ENCODE measurements around the gene CD44. TPM values are rescaled to one million over a fixed set of nuclear protein-coding genes. Genes with fewer than 3 reads are reported as not detected.

CD44 gene
- total and polyA plus RNA-seq, 4 donors: 28.9 to 72.2 (median 54.1) TPM

- H3K4me1 ChIP-seq (ENCODE audit: control insufficient read depth, insufficient read depth, low read length): no peaks in the 10 kb centered on the region
- DNase-seq (ENCODE audit: low read depth in 4 of 6, low spot score in 6 of 6): no peak
- H3K4me3 ChIP-seq (ENCODE audit: low read depth, low read length): no peak overlapping the region
- no peaks in the 10 kb centered on the region for H3K9me3 ChIP-seq (ENCODE audit: control insufficient read depth, insufficient read depth, low read length)
- no peak overlapping the region for H3K27ac ChIP-seq (ENCODE audit: low read depth, low read length)
- no peaks in the 10 kb centered on the region for H3K36me3 ChIP-seq (ENCODE audit: control insufficient read depth, insufficient read depth, low read length)
- H3K27me3 ChIP-seq (ENCODE audit: control insufficient read depth, insufficient read depth, low read length): no peaks in the 10 kb centered on the region
- 67% methylated on average over 1 of the region's 1 CpG for WGBS (ENCODE audit: insufficient coverage)
Observed at GRCh38 chr11:35230388-35230787, 91.4 kb downstream of the CD44 start.

GRCh38 chr11:35231076-35231860, 92.3 kb downstream of the CD44 start:
- DNase-seq (ENCODE audit: low read depth in 4 of 6, low spot score in 6 of 6): no peak
- Histone ChIP-seq H3K4me3 (ENCODE audit: low read depth, low read length) (no peak overlapping the region), H3K9me3 (ENCODE audit: control insufficient read depth, insufficient read depth, low read length) (no peaks in the 10 kb centered on the region), H3K36me3 (ENCODE audit: control insufficient read depth, insufficient read depth, low read length) (no peaks in the 10 kb centered on the region), H3K27ac (ENCODE audit: low read depth, low read length) (no peak overlapping the region), H3K4me1 (ENCODE audit: control insufficient read depth, insufficient read depth, low read length) (no peaks in the 10 kb centered on the region), H3K27me3 (ENCODE audit: control insufficient read depth, insufficient read depth, low read length) (no peaks in the 10 kb centered on the region)
- WGBS (ENCODE audit: insufficient coverage): no CpG with 5 or more reads among the region's 5 CpGs

- no peak overlapping the region for H3K27ac ChIP-seq (ENCODE audit: low read depth, low read length)
- no peaks in the 10 kb centered on the region for H3K36me3 ChIP-seq (ENCODE audit: control insufficient read depth, insufficient read depth, low read length)
- no peak overlapping the region for H3K4me3 ChIP-seq (ENCODE audit: low read depth, low read length)
- DNase-seq (ENCODE audit: low read depth in 4 of 6, low spot score in 6 of 6): no peak
- no peaks in the 10 kb centered on the region for H3K4me1 ChIP-seq (ENCODE audit: control insufficient read depth, insufficient read depth, low read length)
- no peaks in the 10 kb centered on the region for H3K9me3 ChIP-seq (ENCODE audit: control insufficient read depth, insufficient read depth, low read length)
- no peaks in the 10 kb centered on the region for H3K27me3 ChIP-seq (ENCODE audit: control insufficient read depth, insufficient read depth, low read length)
- no CpG with 5 or more reads among the region's 4 CpGs for WGBS (ENCODE audit: insufficient coverage)
Observed at GRCh38 chr11:35232891-35233330, 93.9 kb downstream of the CD44 start.

GRCh38 chr11:35233518-35233917, 94.5 kb downstream of the CD44 start:
- H3K27me3 ChIP-seq (ENCODE audit: control insufficient read depth, insufficient read depth, low read length): no peaks in the 10 kb centered on the region
- H3K36me3 ChIP-seq (ENCODE audit: control insufficient read depth, insufficient read depth, low read length): no peaks in the 10 kb centered on the region
- H3K4me3 ChIP-seq (ENCODE audit: low read depth, low read length): no peak overlapping the region
- no peaks in the 10 kb centered on the region for H3K4me1 ChIP-seq (ENCODE audit: control insufficient read depth, insufficient read depth, low read length)
- no peaks in the 10 kb centered on the region for H3K9me3 ChIP-seq (ENCODE audit: control insufficient read depth, insufficient read depth, low read length)
- no CpG with 5 or more reads among the region's 1 CpG for WGBS (ENCODE audit: insufficient coverage)
- DNase-seq (ENCODE audit: low read depth in 4 of 6, low spot score in 6 of 6): peak in 1 of 6 donors; percentile 51
- no peak overlapping the region for H3K27ac ChIP-seq (ENCODE audit: low read depth, low read length)

- no peak for DNase-seq (ENCODE audit: low read depth in 4 of 6, low spot score in 6 of 6)
- Histone ChIP-seq H3K36me3 (ENCODE audit: control insufficient read depth, insufficient read depth, low read length) (no peaks in the 10 kb centered on the region), H3K27ac (ENCODE audit: low read depth, low read length) (no peak overlapping the region), H3K4me1 (ENCODE audit: control insufficient read depth, insufficient read depth, low read length) (no peaks in the 10 kb centered on the region), H3K4me3 (ENCODE audit: low read depth, low read length) (no peak overlapping the region), H3K9me3 (ENCODE audit: control insufficient read depth, insufficient read depth, low read length) (no peaks in the 10 kb centered on the region), H3K27me3 (ENCODE audit: control insufficient read depth, insufficient read depth, low read length) (no peaks in the 10 kb centered on the region)
- no CpG with 5 or more reads among the region's 3 CpGs for WGBS (ENCODE audit: insufficient coverage)
Observed at GRCh38 chr11:35234460-35235156, 95.6 kb downstream of the CD44 start.

- DNase-seq (ENCODE audit: low read depth in 4 of 6, low spot score in 6 of 6): no peak
- H3K36me3 ChIP-seq (ENCODE audit: control insufficient read depth, insufficient read depth, low read length): no peaks in the 10 kb centered on the region
- no peak overlapping the region for H3K4me3 ChIP-seq (ENCODE audit: low read depth, low read length)
- H3K27ac ChIP-seq (ENCODE audit: low read depth, low read length): no peak overlapping the region
- no peaks in the 10 kb centered on the region for H3K9me3 ChIP-seq (ENCODE audit: control insufficient read depth, insufficient read depth, low read length)
- H3K4me1 ChIP-seq (ENCODE audit: control insufficient read depth, insufficient read depth, low read length): no peaks in the 10 kb centered on the region
- WGBS (ENCODE audit: insufficient coverage): no CpG with 5 or more reads among the region's 2 CpGs
- no peaks in the 10 kb centered on the region for H3K27me3 ChIP-seq (ENCODE audit: control insufficient read depth, insufficient read depth, low read length)
Observed at GRCh38 chr11:35235157-35235468, 96.1 kb downstream of the CD44 start.

- no peaks in the 10 kb centered on the region for H3K27me3 ChIP-seq (ENCODE audit: control insufficient read depth, insufficient read depth, low read length)
- H3K9me3 ChIP-seq (ENCODE audit: control insufficient read depth, insufficient read depth, low read length): no peaks in the 10 kb centered on the region
- WGBS (ENCODE audit: insufficient coverage): no CpG with 5 or more reads among the region's 1 CpG
- DNase-seq (ENCODE audit: low read depth in 4 of 6, low spot score in 6 of 6): no peak
- H3K27ac ChIP-seq (ENCODE audit: low read depth, low read length): no peak overlapping the region
- H3K4me3 ChIP-seq (ENCODE audit: low read depth, low read length): no peak overlapping the region
- no peaks in the 10 kb centered on the region for H3K36me3 ChIP-seq (ENCODE audit: control insufficient read depth, insufficient read depth, low read length)
- no peaks in the 10 kb centered on the region for H3K4me1 ChIP-seq (ENCODE audit: control insufficient read depth, insufficient read depth, low read length)
Observed at GRCh38 chr11:35235498-35235897, 96.5 kb downstream of the CD44 start.

- no peak overlapping the region for H3K27ac ChIP-seq (ENCODE audit: low read depth, low read length)
- DNase-seq (ENCODE audit: low read depth in 4 of 6, low spot score in 6 of 6): no peak
- whole genome bisulfite sequencing (ENCODE audit: insufficient coverage): 84% methylated on average over 2 of the region's 4 CpGs
- H3K9me3 ChIP-seq (ENCODE audit: control insufficient read depth, insufficient read depth, low read length): no peaks in the 10 kb centered on the region
- no peaks in the 10 kb centered on the region for H3K36me3 ChIP-seq (ENCODE audit: control insufficient read depth, insufficient read depth, low read length)
- H3K4me1 ChIP-seq (ENCODE audit: control insufficient read depth, insufficient read depth, low read length): no peaks in the 10 kb centered on the region
- H3K4me3 ChIP-seq (ENCODE audit: low read depth, low read length): no peak overlapping the region
- no peaks in the 10 kb centered on the region for H3K27me3 ChIP-seq (ENCODE audit: control insufficient read depth, insufficient read depth, low read length)
Observed at GRCh38 chr11:35235936-35236666, 97.1 kb downstream of the CD44 start.

GRCh38 chr11:35236667-35237003, 97.7 kb downstream of the CD44 start:
- H3K4me3 ChIP-seq (ENCODE audit: low read depth, low read length): no peak overlapping the region
- H3K4me1 ChIP-seq (ENCODE audit: control insufficient read depth, insufficient read depth, low read length): no peaks in the 10 kb centered on the region
- H3K27me3 ChIP-seq (ENCODE audit: control insufficient read depth, insufficient read depth, low read length): no peaks in the 10 kb centered on the region
- DNase-seq (ENCODE audit: low read depth in 4 of 6, low spot score in 6 of 6): no peak
- H3K36me3 ChIP-seq (ENCODE audit: control insufficient read depth, insufficient read depth, low read length): no peaks in the 10 kb centered on the region
- H3K9me3 ChIP-seq (ENCODE audit: control insufficient read depth, insufficient read depth, low read length): no peaks in the 10 kb centered on the region
- no peak overlapping the region for H3K27ac ChIP-seq (ENCODE audit: low read depth, low read length)
- 90% methylated on average over 3 of the region's 5 CpGs for WGBS (ENCODE audit: insufficient coverage)
